WI38 (cell line): ENCODE measurements around the gene ZNF415.

Experiments
- H3K4me3 ChIP-seq: 2 replicates; pipeline ENCODE4 v1.5.1; 2011; ENCODE audit warnings: low read depth, mild to moderate bottlenecking, control low read depth, low read length
- TF ChIP-seq, protein P1 (sequence below): IDR thresholded peaks from 2 replicates; pipeline ENCODE4 v1.5.1; 2012; ENCODE audit warnings: low read depth, mild to moderate bottlenecking, control low read depth, low read length

Gene ZNF415

GRCh38 chr19:53091413-53092254, 41.1 kb downstream of the ZNF415 start:
- no peak overlapping the region for H3K4me3 ChIP-seq
- TF ChIP-seq, protein P1, sequence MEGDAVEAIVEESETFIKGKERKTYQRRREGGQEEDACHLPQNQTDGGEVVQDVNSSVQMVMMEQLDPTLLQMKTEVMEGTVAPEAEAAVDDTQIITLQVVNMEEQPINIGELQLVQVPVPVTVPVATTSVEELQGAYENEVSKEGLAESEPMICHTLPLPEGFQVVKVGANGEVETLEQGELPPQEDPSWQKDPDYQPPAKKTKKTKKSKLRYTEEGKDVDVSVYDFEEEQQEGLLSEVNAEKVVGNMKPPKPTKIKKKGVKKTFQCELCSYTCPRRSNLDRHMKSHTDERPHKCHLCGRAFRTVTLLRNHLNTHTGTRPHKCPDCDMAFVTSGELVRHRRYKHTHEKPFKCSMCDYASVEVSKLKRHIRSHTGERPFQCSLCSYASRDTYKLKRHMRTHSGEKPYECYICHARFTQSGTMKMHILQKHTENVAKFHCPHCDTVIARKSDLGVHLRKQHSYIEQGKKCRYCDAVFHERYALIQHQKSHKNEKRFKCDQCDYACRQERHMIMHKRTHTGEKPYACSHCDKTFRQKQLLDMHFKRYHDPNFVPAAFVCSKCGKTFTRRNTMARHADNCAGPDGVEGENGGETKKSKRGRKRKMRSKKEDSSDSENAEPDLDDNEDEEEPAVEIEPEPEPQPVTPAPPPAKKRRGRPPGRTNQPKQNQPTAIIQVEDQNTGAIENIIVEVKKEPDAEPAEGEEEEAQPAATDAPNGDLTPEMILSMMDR, result no peak

GRCh38 chr19:53088091-53088490, 44.6 kb downstream of the ZNF415 start:
- TF ChIP-seq, protein P1, result no peak
- no peak overlapping the region for H3K4me3 ChIP-seq

DNA sequence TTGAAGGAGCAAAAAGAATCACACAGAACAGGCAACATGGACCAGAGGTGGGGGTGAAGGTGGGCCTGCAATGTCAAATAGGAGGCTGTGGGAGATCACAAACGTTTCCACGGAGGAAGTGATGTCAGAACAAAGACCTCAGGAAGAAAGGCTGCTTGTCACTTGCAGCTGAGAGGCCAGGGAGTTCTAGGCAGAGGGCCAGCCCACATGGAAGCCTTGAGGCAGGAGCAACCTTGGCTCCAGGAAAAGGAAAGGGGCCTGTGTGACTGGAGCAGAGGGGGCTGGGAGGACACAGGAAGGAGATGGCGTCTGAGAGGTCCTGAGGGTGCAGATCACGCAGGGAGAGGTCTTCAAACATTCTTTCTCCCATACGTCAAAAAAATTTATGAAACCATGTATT, 45.8 kb downstream of the ZNF415 start:
- TF ChIP-seq, protein P1, result no peak
- no peak overlapping the region for H3K4me3 ChIP-seq

DNA sequence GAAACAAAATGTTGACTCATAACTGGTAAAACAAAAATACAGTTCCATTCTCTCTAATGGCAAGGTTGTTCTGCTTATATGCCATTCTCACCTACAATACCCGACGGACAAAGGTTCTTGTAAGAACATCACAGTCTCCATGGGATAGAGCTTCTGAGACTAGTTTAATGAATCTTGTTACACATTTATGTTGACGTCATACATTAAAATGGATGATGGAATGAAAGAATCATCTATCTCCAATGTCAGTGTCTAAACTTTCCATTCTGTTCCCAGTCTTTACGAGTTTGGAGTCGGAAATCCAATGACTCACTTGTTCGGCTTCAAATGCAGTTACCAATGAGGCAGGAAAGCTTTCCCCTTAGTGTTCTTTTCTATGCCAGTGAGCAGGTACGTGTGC, 47.2 kb downstream of the ZNF415 start:
- no peak overlapping the region for H3K4me3 ChIP-seq
- TF ChIP-seq, protein P1, result no peak

DNA sequence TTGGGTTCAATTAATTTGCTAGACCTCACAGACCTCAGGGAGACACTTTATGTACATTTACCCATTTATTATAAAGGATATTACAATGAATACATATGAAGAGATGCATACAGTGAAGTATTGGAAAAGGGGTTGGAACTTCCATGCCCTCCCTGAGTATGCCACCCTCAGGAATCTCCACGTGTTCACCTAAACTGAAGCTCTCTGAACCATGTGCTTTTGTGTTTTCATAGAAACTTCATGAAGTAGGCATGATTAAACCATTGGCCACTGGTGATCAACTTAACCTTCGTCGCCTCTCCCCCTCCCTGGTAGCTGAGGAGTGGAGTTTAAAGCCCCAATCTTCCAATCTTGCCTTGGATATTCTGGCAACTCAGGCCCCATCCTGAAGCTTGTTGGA, 49.8 kb downstream of the ZNF415 start:
- no peak overlapping the region for H3K4me3 ChIP-seq
- TF ChIP-seq, protein P1, result no peak

DNA sequence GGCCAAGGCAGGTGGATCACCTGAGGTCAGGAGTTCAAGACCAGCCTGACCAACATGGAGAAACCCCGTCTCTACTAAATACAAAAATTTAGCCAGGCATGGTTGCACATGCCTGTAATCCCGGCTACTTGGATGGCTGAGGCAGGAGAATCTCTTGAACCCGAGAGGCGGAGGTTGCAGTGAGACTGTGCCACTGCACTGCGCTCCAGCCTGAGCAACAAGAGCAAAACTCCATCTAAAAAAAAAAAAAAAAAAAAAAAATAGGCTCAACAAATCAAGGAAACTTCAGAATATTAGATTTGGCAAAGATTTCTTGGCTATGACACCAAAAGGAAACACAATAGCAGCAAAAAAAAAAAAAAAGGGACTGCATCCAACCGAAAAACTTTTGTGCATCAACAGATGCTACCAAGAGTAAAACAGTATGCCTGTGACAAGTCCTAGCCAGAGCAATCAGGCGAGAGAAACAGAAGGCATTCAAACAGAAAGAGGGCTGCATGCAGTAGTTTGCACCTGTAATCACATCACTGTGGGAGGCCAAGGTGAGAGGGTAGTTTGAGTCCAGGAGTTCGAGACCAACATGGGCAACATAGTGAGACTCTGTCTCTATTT, 53.3 kb downstream of the ZNF415 start:
- TF ChIP-seq, protein P1, result no peak

DNA sequence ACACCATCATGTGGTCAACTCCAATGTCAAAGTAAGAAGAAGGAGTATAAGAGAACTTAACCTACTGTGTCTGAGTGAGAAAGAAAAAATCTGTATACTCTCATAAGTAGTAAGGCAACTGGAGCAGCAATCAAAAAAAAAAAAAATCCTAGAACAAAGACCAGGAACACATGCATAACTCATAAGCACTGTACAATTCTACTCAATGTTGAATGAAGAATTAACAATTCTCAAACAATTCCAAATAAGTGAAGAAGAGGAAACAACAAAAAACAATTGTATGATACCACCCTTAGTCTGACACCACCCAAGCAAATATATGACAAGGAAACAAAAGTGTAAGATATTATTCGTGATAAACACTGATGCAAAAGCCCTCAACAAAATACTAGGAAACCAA, 54.0 kb downstream of the ZNF415 start:
- TF ChIP-seq, protein P1, result no peak

More for the DNA sequence above, 53.3 kb downstream of the ZNF415 start:
- no peak overlapping the region for H3K4me3 ChIP-seq

More for the DNA sequence above, 54.0 kb downstream of the ZNF415 start:
- H3K4me3 ChIP-seq, result no peak overlapping the region
